Smooth muscle cell (in vitro differentiated cells): ENCODE results near the gene MRPS18B. TPM values are rescaled to one million over a fixed set of nuclear protein-coding genes. Genes with fewer than 3 reads are reported as not detected.

ENCODE experiments used
- DNase-seq: peaks from one replicate; lab custom pipeline; 2025; ENCODE audit not compliant: unreplicated experiment; lab: John Stamatoyannopoulos, UW
- H2AFZ ChIP-seq: fragments of 200-600 bp; sonication (generic); 2 replicates; pipeline ENCODE4 v1.6.0; 2016; ENCODE audit warnings: antibody characterized with exemption, low read depth, mild to moderate bottlenecking
- H3F3A ChIP-seq: fragments of 200-600 bp; sonication (generic); 2 replicates; pipeline ENCODE4 v1.6.0; 2017; ENCODE audit warnings: antibody characterized with exemption, low read depth
- H3K27ac ChIP-seq: fragments of 200-600 bp; sonication (generic); 2 replicates; pipeline ENCODE4 v1.5.1; 2016; ENCODE audit warnings: low read depth, mild to moderate bottlenecking
- H3K27me3 ChIP-seq: fragments of 200-600 bp; sonication (generic); 2 replicates; pipeline ENCODE4 v1.6.1; 2016; ENCODE audit warnings: low read depth, mild to moderate bottlenecking
- H3K36me3 ChIP-seq: fragments of 200-600 bp; sonication (generic); 2 replicates; pipeline ENCODE4 v1.5.1; 2016; ENCODE audit warnings: low read depth
- H3K4me1 ChIP-seq: fragments of 200-600 bp; sonication (generic); 2 replicates; pipeline ENCODE4 v1.5.1; 2016; ENCODE audit warnings: low read depth
- H3K4me2 ChIP-seq: fragments of 200-600 bp; sonication (generic); 2 replicates; pipeline ENCODE4 v1.6.0; 2016; ENCODE audit warnings: mild to moderate bottlenecking
- H3K4me3 ChIP-seq: fragments of 200-600 bp; sonication (generic); 2 replicates; pipeline ENCODE4 v1.5.1; 2016; ENCODE audit warnings: mild to moderate bottlenecking
- H3K79me2 ChIP-seq: fragments of 200-600 bp; sonication (generic); 2 replicates; pipeline ENCODE4 v1.6.0; 2016; ENCODE audit warnings: low read depth, mild to moderate bottlenecking
- H3K9ac ChIP-seq: fragments of 200-600 bp; sonication (generic); 2 replicates; pipeline ENCODE4 v1.6.0; 2016; ENCODE audit warnings: low read depth
- H3K9me3 ChIP-seq: fragments of 200-600 bp; sonication (generic); replicated peaks from 2 replicates; pipeline ENCODE4 v1.5.1; 2016; ENCODE audit warnings: low read depth
- H4K20me1 ChIP-seq: fragments of 200-600 bp; sonication (generic); 2 replicates; pipeline ENCODE4 v1.6.0; 2016; ENCODE audit warnings: low read depth
- CTCF ChIP-seq: fragments of 200-600 bp; sonication (generic); IDR thresholded peaks from 2 replicates; pipeline ENCODE4 v1.5.1; 2017; ENCODE audit warnings: borderline replicate concordance, mild to moderate bottlenecking, antibody characterized with exemption; ENCODE audit not compliant: insufficient read depth, poor library complexity, severe bottlenecking
- WGBS: methylation state at CpG from one replicate; pipeline ENCODE4 v1.1.7; 2016; ENCODE audit warnings: low lambda C conversion rate; 5-methylcytosine and 5-hydroxymethylcytosine counted together
- polyA plus RNA-seq: library from polyadenylated mRNA; unstranded; fragments of >200 nt; fragmentation: Nextera tagmentation; extraction: Ambion mirVana; gene quantifications from 2 replicates; pipeline ENCODE4 v1.2.1, GENCODE V29; 2016
- total RNA-seq: library from RNA; depleted of rRNA; stranded (reverse); fragments of >200 nt; gene quantifications from 2 replicates; pipeline ENCODE4 v1.2.3, GENCODE V29; 2014

Gene MRPS18B
- total and polyA plus RNA-seq, 2 experiments from 2014 or later, result 53.2 to 70.0 TPM

GRCh38 chr6:30571075-30571761, 46.4 kb upstream of the MRPS18B start, which contains the start of gene ABCF1:
Gene ABCF1, plus strand, starts transcription at chr6:30571442. Its CDS starts 46 bp downstream, at chr6:30571488.
- H3K9ac ChIP-seq, result peak within 1 kb of the TSS; percentile 97
- peaks cover 55% of the 10 kb centered on the region for H3K79me2 ChIP-seq
- peak within 1 kb of the TSS; percentile 82 for H3K4me3 ChIP-seq
- no peaks in the 10 kb centered on the region for H3K36me3 ChIP-seq
- TF ChIP-seq CTCF, result no peak
- H3K4me2 ChIP-seq, result peak within 1 kb of the TSS; percentile 97
- peak within 1 kb of the TSS; percentile 98 for H2AFZ ChIP-seq
- under 1% methylated on average over 59 of the region's 59 CpGs for WGBS
- no peaks in the 10 kb centered on the region for H3K9me3 ChIP-seq
- peak within 1 kb of the TSS; percentile 96 for H3K27ac ChIP-seq
- H3K4me1 ChIP-seq, result peaks cover 21% of the 10 kb centered on the region
- DNase-seq, result peak; percentile 95
- H4K20me1 ChIP-seq, result peaks cover 43% of the 10 kb centered on the region
- H3K27me3 ChIP-seq, result no peaks in the 10 kb centered on the region
- H3F3A ChIP-seq, result no peaks in the 10 kb centered on the region

- 1% methylated on average over 8 of the region's 8 CpGs for WGBS
- H3K9me3 ChIP-seq, result no peaks in the 10 kb centered on the region
- H3K4me2 ChIP-seq, result peak overlapping the region; percentile 97
- no peaks in the 10 kb centered on the region for H3K36me3 ChIP-seq
- no peak for TF ChIP-seq CTCF
- H3K4me3 ChIP-seq, result peak overlapping the region; percentile 82
- H3K4me1 ChIP-seq, result peaks cover 21% of the 10 kb centered on the region
- H3K9ac ChIP-seq, result peak overlapping the region; percentile 97
- H3F3A ChIP-seq, result no peaks in the 10 kb centered on the region
- no peak for DNase-seq
- no peaks in the 10 kb centered on the region for H3K27me3 ChIP-seq
- H3K79me2 ChIP-seq, result peaks cover 60% of the 10 kb centered on the region
- H2AFZ ChIP-seq, result no peak overlapping the region
- peak overlapping the region; percentile 96 for H3K27ac ChIP-seq
- peaks cover 48% of the 10 kb centered on the region for H4K20me1 ChIP-seq
Measured at GRCh38 chr6:30571762-30572082, 45.9 kb upstream of the MRPS18B start.

GRCh38 chr6:30572148-30572547, 45.5 kb upstream of the MRPS18B start:
- Histone ChIP-seq H4K20me1 (peaks cover 52% of the 10 kb centered on the region), H3K27me3 (no peaks in the 10 kb centered on the region), H3K36me3 (no peaks in the 10 kb centered on the region), H3K79me2 (peaks cover 63% of the 10 kb centered on the region), H3K4me2 (peak overlapping the region; percentile 97), H3F3A (no peaks in the 10 kb centered on the region), H3K4me1 (peaks cover 21% of the 10 kb centered on the region), H3K4me3 (peak overlapping the region; percentile 82), H3K9ac (peak overlapping the region; percentile 97), H2AFZ (no peak overlapping the region), H3K9me3 (no peaks in the 10 kb centered on the region), H3K27ac (peak overlapping the region; percentile 96)
- TF ChIP-seq CTCF, result no peak
- no peak for DNase-seq

- no peak for DNase-seq
- peak overlapping the region; percentile 97 for H3K4me2 ChIP-seq
- H3K79me2 ChIP-seq, result peaks cover 67% of the 10 kb centered on the region
- peaks cover 57% of the 10 kb centered on the region for H4K20me1 ChIP-seq
- peaks cover 21% of the 10 kb centered on the region for H3K4me1 ChIP-seq
- WGBS, result 72% methylated on average over 4 of the region's 4 CpGs
- H3K27ac ChIP-seq, result peak overlapping the region; percentile 96
- TF ChIP-seq CTCF, result no peak
- no peaks in the 10 kb centered on the region for H3K9me3 ChIP-seq
- H3K27me3 ChIP-seq, result no peaks in the 10 kb centered on the region
- H3F3A ChIP-seq, result no peaks in the 10 kb centered on the region
- no peak overlapping the region for H2AFZ ChIP-seq
- peak overlapping the region; percentile 97 for H3K9ac ChIP-seq
- peaks cover 5% of the 10 kb centered on the region for H3K36me3 ChIP-seq
- H3K4me3 ChIP-seq, result peak overlapping the region; percentile 82
Measured at GRCh38 chr6:30573113-30573512, 44.5 kb upstream of the MRPS18B start.
